ENCODE measurements around the gene KATNAL2. TPM values are rescaled to one million over a fixed set of nuclear protein-coding genes. Genes with fewer than 3 reads are reported as not detected.

The KATNAL2 gene
- total RNA-seq, 4 donors from 2014 or later = 1.1 to 10.1 (median 1.9) TPM

DNA sequence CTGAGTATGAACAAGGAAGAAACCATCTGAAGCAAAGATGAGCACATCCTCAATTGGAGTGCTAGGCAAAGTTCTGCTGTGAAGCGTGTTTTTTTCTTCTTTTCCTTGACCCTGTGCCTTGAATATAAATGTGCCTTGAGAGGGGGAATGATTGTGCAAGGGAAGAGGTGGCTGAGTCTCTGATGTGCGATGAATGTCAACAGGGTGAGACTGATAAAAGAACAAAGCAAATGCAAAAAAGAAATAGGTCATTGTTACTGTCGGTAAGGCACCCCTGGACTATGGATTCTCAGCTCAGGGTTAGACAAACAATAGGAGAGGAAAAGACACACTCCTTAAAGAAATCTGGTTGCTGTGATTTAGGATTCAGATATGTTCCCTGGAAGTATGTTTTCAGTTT lies 178.4 kb downstream of the KATNAL2 start:
- H3K36me3 ChIP-seq = no peaks in the 10 kb centered on the region
- no peaks in the 10 kb centered on the region for H3K27me3 ChIP-seq
- TF ChIP-seq EP300 (IDR thresholded peaks at IDR 0.05) (no peak), POLR2AphosphoS5 (IDR thresholded peaks at IDR 0.05) (no peak), POLR2A (IDR thresholded peaks at IDR 0.05) (no peak), CTCF (IDR thresholded peaks at IDR 0.05) (no peak)
- no peak for DNase-seq (ENCODE audit: low spot score in 2 of 2)
- WGBS = 93% methylated on average over 3 of the region's 3 CpGs
- H3K9me3 ChIP-seq = no peaks in the 10 kb centered on the region
- no peaks in the 10 kb centered on the region for H3K4me1 ChIP-seq
- H3K27ac ChIP-seq = no peak overlapping the region
- no peak overlapping the region for H3K4me3 ChIP-seq

GRCh38 chr18:47100212-47100831 lies 182.9 kb downstream of the KATNAL2 start:
- no peak overlapping the region for H3K27ac ChIP-seq

GRCh38 chr18:47108373-47108772 lies 191.0 kb downstream of the KATNAL2 start:
- no peaks in the 10 kb centered on the region for H3K4me1 ChIP-seq
- H3K27me3 ChIP-seq = no peaks in the 10 kb centered on the region
- WGBS = 81% methylated on average over 3 of the region's 3 CpGs
- peaks cover 80% of the 10 kb centered on the region for H3K36me3 ChIP-seq
- H3K27ac ChIP-seq = no peak overlapping the region
- H3K4me3 ChIP-seq = no peak overlapping the region
- DNase-seq (ENCODE audit: low spot score in 2 of 2) = no peak
- TF ChIP-seq POLR2AphosphoS5 (IDR thresholded peaks at IDR 0.05) (no peak), POLR2A (IDR thresholded peaks at IDR 0.05) (no peak), CTCF (IDR thresholded peaks at IDR 0.05) (no peak), EP300 (IDR thresholded peaks at IDR 0.05) (no peak)
- H3K9me3 ChIP-seq = no peaks in the 10 kb centered on the region

More at GRCh38 chr18:47100212-47100831, 182.9 kb downstream of the KATNAL2 start:
- Histone ChIP-seq H3K27me3 (no peaks in the 10 kb centered on the region), H3K9me3 (no peaks in the 10 kb centered on the region), H3K4me3 (no peak overlapping the region), H3K36me3 (peaks cover 13% of the 10 kb centered on the region), H3K4me1 (no peaks in the 10 kb centered on the region)
- no peak for TF ChIP-seq EP300 (IDR thresholded peaks at IDR 0.05)
- peak; percentile 18 to 58 for TF ChIP-seq CTCF (IDR thresholded peaks at IDR 0.05)
- no peak for TF ChIP-seq POLR2A (IDR thresholded peaks at IDR 0.05)
- 33% methylated on average over 12 of the region's 12 CpGs for WGBS
- peak in 1 of 2 donors; percentile 61 for DNase-seq (ENCODE audit: low spot score in 2 of 2)

GRCh38 chr18:47108998-47109405 lies 191.6 kb downstream of the KATNAL2 start:
- DNase-seq (ENCODE audit: low spot score in 2 of 2) = no peak
- Histone ChIP-seq H3K9me3 (no peaks in the 10 kb centered on the region), H3K4me3 (no peak overlapping the region), H3K36me3 (peaks cover 86% of the 10 kb centered on the region), H3K27ac (no peak overlapping the region), H3K27me3 (no peaks in the 10 kb centered on the region), H3K4me1 (no peaks in the 10 kb centered on the region)
- 83% methylated on average over 7 of the region's 7 CpGs for WGBS
- TF ChIP-seq CTCF (IDR thresholded peaks at IDR 0.05) = no peak
- no peak for TF ChIP-seq POLR2AphosphoS5 (IDR thresholded peaks at IDR 0.05)
- no peak for TF ChIP-seq EP300 (IDR thresholded peaks at IDR 0.05)
- no peak for TF ChIP-seq POLR2A (IDR thresholded peaks at IDR 0.05)

DNA sequence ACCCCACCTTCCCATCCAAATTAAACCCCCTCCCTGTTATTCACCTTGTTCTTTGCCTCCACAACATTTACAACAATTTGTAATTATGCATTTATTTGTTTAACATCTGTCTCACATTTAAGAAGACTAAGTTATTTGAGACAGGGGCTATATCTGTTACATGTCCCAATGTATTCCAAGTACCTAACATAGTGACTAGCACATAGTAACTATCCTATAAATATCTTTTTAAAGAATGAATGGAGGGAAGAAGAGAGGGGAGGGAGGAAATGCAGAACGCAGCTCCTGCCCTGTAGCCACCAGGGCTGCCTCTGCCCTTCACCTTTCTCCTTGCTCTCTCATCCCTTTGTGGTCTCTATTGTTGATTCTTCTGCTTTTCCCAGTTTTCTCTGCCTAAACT lies 192.3 kb downstream of the KATNAL2 start:
- Histone ChIP-seq H3K4me3 (no peak overlapping the region), H3K27me3 (no peaks in the 10 kb centered on the region), H3K27ac (no peak overlapping the region), H3K4me1 (no peaks in the 10 kb centered on the region), H3K36me3 (peaks cover 87% of the 10 kb centered on the region), H3K9me3 (no peaks in the 10 kb centered on the region)
- no peak for DNase-seq (ENCODE audit: low spot score in 2 of 2)
- TF ChIP-seq POLR2A (IDR thresholded peaks at IDR 0.05) (no peak), POLR2AphosphoS5 (IDR thresholded peaks at IDR 0.05) (no peak), CTCF (IDR thresholded peaks at IDR 0.05) (no peak), EP300 (IDR thresholded peaks at IDR 0.05) (no peak)
- WGBS = 87% methylated on average over 1 of the region's 1 CpG
